HEK293T (cell line): ENCODE results near the gene IL11.

ENCODE experiments used
- CTCF ChIA-PET: fragments of 350-600 bp; formaldehyde crosslinking; extraction: SDS; loops from one replicate; lab custom pipeline; 2021; ENCODE audit warnings: antibody characterized with exemption, inconsistent platforms; lab: Yijun Ruan, JAX
- POLR2A ChIA-PET: fragments of 350-600 bp; formaldehyde crosslinking; extraction: SDS; loops from one replicate; lab custom pipeline; 2020; ENCODE audit warnings: antibody characterized with exemption, inconsistent platforms; lab: Yijun Ruan, JAX
- DNase-seq: peaks from one replicate; pipeline ENCODE4 v3.0.0; 2012; ENCODE audit warnings: mixed read lengths; ENCODE audit errors: extremely low spot score
- ARNT ChIP-seq: fragments of 450-650 bp; IDR thresholded peaks from 2 replicates; pipeline ENCODE4 v1.6.1; 2017; ENCODE audit warnings: mild to moderate bottlenecking
- BHLHE40 ChIP-seq: fragments of 450-650 bp; IDR thresholded peaks from 2 replicates; pipeline ENCODE4 v1.6.1; 2016; ENCODE audit warnings: mild to moderate bottlenecking, moderate library complexity, borderline replicate concordance
- CTBP1 ChIP-seq: fragments of 450-650 bp; IDR thresholded peaks from 2 replicates; pipeline ENCODE4 v1.6.1; 2016; ENCODE audit warnings: borderline replicate concordance
- ELF4 ChIP-seq: fragments of 450-650 bp; IDR thresholded peaks from 2 replicates; pipeline ENCODE4 v1.6.1; 2017; ENCODE audit warnings: antibody characterized with exemption
- FOXA1 ChIP-seq: fragments of 450-650 bp; IDR thresholded peaks from 2 replicates; pipeline ENCODE4 v1.6.1; 2016; ENCODE audit warnings: mild to moderate bottlenecking
- FOXK2 ChIP-seq: fragments of 450-650 bp; IDR thresholded peaks from 2 replicates; pipeline ENCODE4 v1.6.1; 2016; ENCODE audit warnings: mild to moderate bottlenecking
- FOXM1 ChIP-seq: fragments of 450-650 bp; IDR thresholded peaks from 2 replicates; pipeline ENCODE4 v1.6.1; 2017; ENCODE audit warnings: mild to moderate bottlenecking, borderline replicate concordance
- HDGF ChIP-seq: fragments of 450-650 bp; IDR thresholded peaks from 2 replicates; pipeline ENCODE4 v1.6.1; 2017; ENCODE audit warnings: antibody characterized with exemption, borderline replicate concordance
- L3MBTL2 ChIP-seq: fragments of 450-650 bp; conservative IDR thresholded peaks from 2 replicates; pipeline ENCODE4 v1.6.1; 2016; ENCODE audit warnings: mild to moderate bottlenecking
- LEF1 ChIP-seq: fragments of 450-650 bp; IDR thresholded peaks from 2 replicates; pipeline ENCODE4 v1.6.1; 2017; ENCODE audit warnings: mild to moderate bottlenecking, borderline replicate concordance
- NFRKB ChIP-seq: fragments of 450-650 bp; IDR thresholded peaks from 2 replicates; pipeline ENCODE4 v1.6.1; 2016; ENCODE audit warnings: mild to moderate bottlenecking, moderate library complexity
- SP1 ChIP-seq: fragments of 450-650 bp; IDR thresholded peaks from 2 replicates; pipeline ENCODE4 v1.6.1; 2017
- SUZ12 ChIP-seq: fragments of 450-650 bp; IDR thresholded peaks from 2 replicates; pipeline ENCODE4 v1.6.1; 2016; ENCODE audit warnings: mild to moderate bottlenecking
- TARDBP ChIP-seq: fragments of 450-650 bp; IDR thresholded peaks from 2 replicates; pipeline ENCODE4 v1.6.1; 2016
- ZNF384 ChIP-seq: fragments of 450-650 bp; IDR thresholded peaks from 2 replicates; pipeline ENCODE4 v1.6.1; 2016
- TF ChIP-seq, protein P1 (sequence below): fragments of 450-650 bp; IDR thresholded peaks from 2 replicates; pipeline ENCODE4 v1.6.1; 2016

Gene IL11

DNA sequence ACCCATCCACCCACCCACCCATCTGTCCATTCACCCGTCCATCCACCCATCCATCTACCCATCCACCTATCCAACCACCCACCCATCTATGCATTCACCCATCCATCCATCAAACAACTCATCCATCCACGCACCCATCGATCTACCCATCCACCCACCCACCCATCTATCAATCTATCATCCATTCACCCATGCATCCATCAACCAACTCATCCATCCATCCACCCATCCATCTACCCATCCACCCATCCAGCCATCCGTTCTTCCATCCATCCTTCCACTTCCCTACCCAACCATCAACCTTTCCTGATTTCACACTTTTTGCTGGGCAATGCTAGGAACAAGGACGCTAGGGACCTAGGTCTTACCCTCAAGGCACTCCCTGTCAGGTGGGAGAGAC, 11.8 kb upstream of the IL11 start:
- ChIA-PET CTCF (no interaction called here), POLR2A (interaction anchor here (0.7 kb wide), 1 partner anchor 26 kb away, joined by 3 read pairs; no protein-coding TSS in a partner anchor)
- TF ChIP-seq, protein P1, sequence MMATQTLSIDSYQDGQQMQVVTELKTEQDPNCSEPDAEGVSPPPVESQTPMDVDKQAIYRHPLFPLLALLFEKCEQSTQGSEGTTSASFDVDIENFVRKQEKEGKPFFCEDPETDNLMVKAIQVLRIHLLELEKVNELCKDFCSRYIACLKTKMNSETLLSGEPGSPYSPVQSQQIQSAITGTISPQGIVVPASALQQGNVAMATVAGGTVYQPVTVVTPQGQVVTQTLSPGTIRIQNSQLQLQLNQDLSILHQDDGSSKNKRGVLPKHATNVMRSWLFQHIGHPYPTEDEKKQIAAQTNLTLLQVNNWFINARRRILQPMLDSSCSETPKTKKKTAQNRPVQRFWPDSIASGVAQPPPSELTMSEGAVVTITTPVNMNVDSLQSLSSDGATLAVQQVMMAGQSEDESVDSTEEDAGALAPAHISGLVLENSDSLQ, result no peak
- no peak for TF ChIP-seq L3MBTL2
- TF ChIP-seq SUZ12, result no peak
- TF ChIP-seq FOXM1, result no peak
- no peak for TF ChIP-seq HDGF
- no peak for TF ChIP-seq CTBP1
- TF ChIP-seq FOXA1, result no peak
- TF ChIP-seq BHLHE40, result no peak
- no peak for TF ChIP-seq NFRKB
- no peak for DNase-seq

DNA sequence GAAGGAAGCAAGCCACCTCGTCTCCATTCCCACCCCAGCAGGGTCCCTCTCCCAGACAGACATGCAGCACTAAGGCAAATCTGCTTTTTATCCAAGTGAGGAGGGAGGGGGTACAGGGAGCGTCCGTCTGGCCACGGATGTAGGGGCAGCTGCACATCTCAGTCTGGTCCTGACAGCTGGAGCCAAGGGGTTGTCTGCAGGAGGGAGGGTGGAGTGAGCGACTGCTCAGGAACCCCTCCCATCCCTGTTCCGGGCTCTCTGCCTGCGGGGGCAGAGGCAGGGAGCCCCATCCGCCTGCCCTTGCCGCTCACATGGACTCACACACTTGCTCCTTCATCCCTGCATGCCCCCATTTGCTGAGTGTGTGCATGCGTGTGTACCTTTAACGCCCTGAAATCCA, 8.9 kb upstream of the IL11 start:
- DNase-seq, result no peak
- POLR2A ChIA-PET, result interaction anchor here (4.0 kb wide), 1 partner anchor 40 kb away, joined by 12 read pairs; the partner anchor contains the start of gene KMT5C
- CTCF ChIA-PET, result no interaction called here
- TF ChIP-seq ARNT (no peak), SP1 (no peak), HDGF (no peak), ELF4 (no peak), FOXM1 (no peak), BHLHE40 (no peak), NFRKB (no peak), LEF1 (no peak), FOXK2 (no peak), CTBP1 (no peak), SUZ12 (no peak), FOXA1 (no peak), L3MBTL2 (no peak), TARDBP (no peak), ZNF384 (no peak)
- TF ChIP-seq, protein P1, result no peak

DNA sequence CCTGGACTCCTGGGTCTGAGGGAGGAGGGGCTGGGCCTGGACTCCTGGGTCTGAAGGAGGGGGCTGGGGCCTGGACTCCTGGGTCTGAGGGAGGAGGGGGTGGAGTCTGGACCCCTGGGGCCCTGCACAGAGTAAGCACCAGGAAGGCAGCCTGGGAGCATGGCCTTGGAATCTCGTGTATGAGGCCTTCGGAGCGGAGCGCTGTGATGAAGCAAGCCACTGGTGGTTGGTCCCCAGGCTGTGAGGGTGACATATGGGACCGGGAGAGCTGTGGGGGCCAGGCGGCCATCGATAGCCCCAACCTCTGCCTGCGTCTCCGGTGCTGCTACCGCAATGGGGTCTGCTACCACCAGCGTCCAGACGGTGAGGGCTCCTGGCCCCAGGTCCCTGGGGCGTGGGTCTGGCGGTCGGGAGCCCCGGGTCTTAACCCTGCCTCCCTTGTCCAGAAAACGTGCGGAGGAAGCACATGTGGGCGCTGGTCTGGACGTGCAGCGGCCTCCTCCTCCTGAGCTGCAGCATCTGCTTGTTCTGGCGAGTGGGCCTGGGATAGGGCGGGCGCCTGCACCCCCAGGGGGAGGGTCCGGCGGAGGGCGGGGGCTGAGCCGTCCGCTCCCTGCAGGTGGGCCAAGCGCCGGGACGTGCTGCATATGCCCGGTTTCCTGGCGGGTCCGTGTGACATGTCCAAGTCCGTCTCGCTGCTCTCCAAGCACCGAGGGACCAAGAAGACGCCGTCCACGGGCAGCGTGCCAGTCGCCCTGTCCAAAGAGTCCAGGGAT, 7.3 kb upstream of the IL11 start:
- DNase-seq, result no peak
- ChIA-PET CTCF (no interaction called here), POLR2A (interaction anchor here (0.7 to 4.0 kb wide), 3 partner anchors 9 to 38 kb away, joined by 3 to 12 read pairs (median 4); partner anchors contain the start of genes KMT5C and UBE2S)
- no peak for TF ChIP-seq ELF4
- TF ChIP-seq SP1, result no peak
- no peak for TF ChIP-seq LEF1
- TF ChIP-seq ZNF384, result no peak
- TF ChIP-seq CTBP1, result no peak
- TF ChIP-seq FOXK2, result no peak
- no peak for TF ChIP-seq FOXA1
- no peak for TF ChIP-seq SUZ12
- TF ChIP-seq FOXM1, result no peak
- TF ChIP-seq NFRKB, result no peak
- no peak for TF ChIP-seq ARNT
- no peak for TF ChIP-seq HDGF
- TF ChIP-seq, protein P1, result no peak
- TF ChIP-seq BHLHE40, result no peak
- TF ChIP-seq TARDBP, result no peak
- TF ChIP-seq L3MBTL2, result no peak

DNA sequence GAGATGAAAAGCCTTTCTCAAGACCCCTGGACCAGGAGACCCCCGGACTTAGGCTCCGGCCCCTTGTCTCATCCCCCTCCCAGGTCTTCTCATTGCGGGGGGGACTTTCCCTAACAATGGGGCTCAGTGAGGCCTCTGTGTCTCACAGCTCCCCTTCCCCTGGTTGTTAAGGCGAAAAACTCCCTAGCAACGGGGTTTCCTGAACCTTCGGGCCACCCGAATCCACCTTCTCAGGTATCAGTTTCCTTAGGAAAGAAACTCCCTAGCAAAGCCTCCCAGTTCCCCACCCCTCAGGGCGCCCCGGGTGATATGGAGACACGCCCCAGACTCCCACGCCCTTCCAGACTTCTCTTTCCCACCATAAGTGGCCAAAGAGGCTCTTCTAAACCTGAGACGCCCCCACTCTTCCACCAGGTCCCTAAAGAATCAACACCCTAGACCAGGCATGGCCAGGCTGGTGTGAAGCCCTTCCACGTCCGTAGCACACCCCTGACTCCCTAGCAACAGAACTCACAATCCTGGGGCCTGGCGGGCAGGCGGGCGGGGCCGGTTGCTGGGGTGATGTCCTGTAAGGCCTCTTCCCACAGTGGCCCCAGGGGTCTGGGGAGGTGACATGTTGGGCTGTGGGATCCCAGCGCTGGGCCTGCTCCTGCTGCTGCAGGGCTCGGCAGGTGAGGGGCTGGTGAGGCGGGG, 6.1 kb upstream of the IL11 start, which contains the start of gene TMEM190:
Gene TMEM190 (plus strand): TSS at position 586 of the 693 bp plus-strand sequence. CDS start 28 bp downstream, at position 614.
- TF ChIP-seq NFRKB (no peak), L3MBTL2 (no peak), ARNT (no peak), SP1 (no peak), ELF4 (no peak), BHLHE40 (no peak), HDGF (no peak)
- DNase-seq, result no peak
- ChIA-PET POLR2A (interaction anchor here (1.0 to 4.0 kb wide), 3 partner anchors 9 to 37 kb away, joined by 3 to 12 read pairs (median 6); partner anchors contain the start of gene KMT5C), CTCF (no interaction called here)

DNA sequence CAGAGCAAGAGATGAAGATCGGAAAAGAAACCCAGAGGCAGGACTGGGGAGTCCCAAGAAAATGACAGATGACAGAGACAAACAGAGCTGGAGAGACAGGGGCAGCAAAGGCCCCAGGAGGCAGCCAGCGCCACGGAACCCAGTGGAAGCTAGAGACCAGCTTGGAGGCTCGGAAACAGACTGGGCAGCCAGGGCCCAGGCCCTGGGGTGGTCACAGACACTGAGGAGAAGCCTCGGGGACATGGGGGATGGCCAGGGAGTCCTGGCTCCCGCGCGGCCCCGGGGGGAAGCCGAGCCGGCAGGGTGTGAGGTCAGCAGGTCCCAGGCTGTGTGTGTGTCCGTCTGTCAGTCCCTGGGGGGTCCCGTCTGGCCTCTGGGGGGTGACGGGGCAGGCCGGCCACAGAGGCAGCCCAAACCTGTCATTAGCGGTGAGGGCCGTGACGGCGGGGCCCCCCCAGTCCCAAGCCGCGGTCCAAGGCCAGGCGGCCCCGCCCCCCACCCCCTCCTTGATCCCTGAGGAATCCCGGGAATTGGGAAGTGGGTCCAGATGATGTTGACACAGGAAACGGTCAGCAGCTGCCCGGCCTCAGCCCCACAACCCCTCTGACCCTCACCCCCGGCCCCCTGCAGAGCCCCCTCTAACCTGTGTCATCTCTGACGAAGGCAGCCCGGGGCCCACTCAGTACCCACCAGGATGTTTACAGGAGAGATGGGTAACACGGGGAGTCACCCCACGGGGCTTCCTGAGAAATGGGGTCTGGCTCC, 3.9 kb upstream of the IL11 start:
- DNase-seq, result no peak
- CTCF ChIA-PET, result interaction anchor here (0.6 kb wide), 1 partner anchor 43 kb away, joined by 6 read pairs; no protein-coding TSS in a partner anchor
- POLR2A ChIA-PET, result no interaction called here
- TF ChIP-seq TARDBP (no peak), CTBP1 (no peak), FOXM1 (no peak), ARNT (no peak), SP1 (no peak), ELF4 (no peak), NFRKB (no peak), SUZ12 (no peak)
